OCI-LY7 (cell line): Measurements from ENCODE around the gene RAPGEF4. TPM values are rescaled to one million over a fixed set of nuclear protein-coding genes. Genes with fewer than 3 reads are reported as not detected.

Source experiments
- BruUV-seq: library from RNA; stranded (reverse); fragments of 400-500 nt; replicated peaks from 2 replicates; lab custom pipeline; 2021; lab: Mats Ljungman, UMichigan
- CTCF ChIA-PET: fragments of 300-600 bp; sonication (Branson Sonifier 250); formaldehyde crosslinking; loops from one replicate; lab custom pipeline; 2022; ENCODE audit warnings: antibody characterized with exemption; ENCODE audit not compliant: unreplicated experiment; lab: Charles Lee
- POLR2A ChIA-PET: fragments of 300-600 bp; sonication (Branson Sonifier 250); formaldehyde crosslinking; loops from one replicate; lab custom pipeline; 2022; ENCODE audit warnings: antibody characterized with exemption; lab: Charles Lee
- DNase-seq: peaks from one replicate; pipeline ENCODE4 v3.0.0-alpha.2; 2015; ENCODE audit warnings: low spot score
- H2AFZ ChIP-seq: fragments of 200-600 bp; sonication (generic), shearing (Covaris generic); 2 replicates; pipeline ENCODE4 v1.6.1; 2014; ENCODE audit warnings: mild to moderate bottlenecking, antibody characterized with exemption, low read length, moderate library complexity
- H3K27ac ChIP-seq: fragments of 200-600 bp; sonication (generic); 2 replicates; pipeline ENCODE4 v1.5.1; 2014; ENCODE audit warnings: mixed run types, low read depth, mild to moderate bottlenecking, moderate library complexity, low read length, inconsistent platforms; ENCODE audit not compliant: poor library complexity, severe bottlenecking
- H3K36me3 ChIP-seq: fragments of 200-600 bp; sonication (generic); 2 replicates; pipeline ENCODE4 v1.6.1; 2014; ENCODE audit warnings: mild to moderate bottlenecking, antibody characterized with exemption, low read length, moderate library complexity, mixed read lengths; ENCODE audit not compliant: insufficient read depth
- H3K4me1 ChIP-seq: fragments of 200-600 bp; sonication (generic); 2 replicates; pipeline ENCODE4 v1.5.1; 2014; ENCODE audit warnings: mild to moderate bottlenecking, low read length; ENCODE audit not compliant: insufficient read depth, poor library complexity, severe bottlenecking
- H3K4me2 ChIP-seq: fragments of 200-600 bp; sonication (generic); 2 replicates; pipeline ENCODE4 v1.6.1; 2014; ENCODE audit warnings: mild to moderate bottlenecking, low read length
- H3K4me3 ChIP-seq: fragments of 200-600 bp; sonication (generic); 2 replicates; pipeline ENCODE4 v1.5.1; 2014; ENCODE audit warnings: mild to moderate bottlenecking, low read depth, low read length; ENCODE audit not compliant: poor library complexity, severe bottlenecking
- H3K79me2 ChIP-seq: fragments of 200-600 bp; sonication (generic); 2 replicates; pipeline ENCODE4 v1.6.1; 2016; ENCODE audit warnings: low read depth, mild to moderate bottlenecking, low read length, moderate library complexity, mixed read lengths; ENCODE audit not compliant: insufficient read depth
- H3K9me2 ChIP-seq: fragments of 200-600 bp; sonication (generic); 2 replicates; pipeline ENCODE4 v1.6.1; 2016; ENCODE audit warnings: mild to moderate bottlenecking, low read length, mixed read lengths; ENCODE audit not compliant: insufficient read depth
- H3K9me3 ChIP-seq: fragments of 200-600 bp; sonication (generic); 2 replicates; pipeline ENCODE4 v1.6.1; 2014; ENCODE audit warnings: mild to moderate bottlenecking, mixed run types, low read length, mixed read lengths
- H4K20me1 ChIP-seq: fragments of 200-600 bp; sonication (generic); 2 replicates; pipeline ENCODE4 v1.6.1; 2014; ENCODE audit warnings: mild to moderate bottlenecking, antibody characterized with exemption, low read length, moderate library complexity, mixed read lengths; ENCODE audit not compliant: insufficient read depth
- CTCF ChIP-seq: fragments of 200-600 bp; sonication (generic); conservative IDR thresholded peaks from 2 replicates; pipeline ENCODE4 v1.5.1; 2014; ENCODE audit warnings: mild to moderate bottlenecking, antibody characterized with exemption, low read length, moderate library complexity, mixed read lengths
- EZH2phosphoT487 ChIP-seq: fragments of 200-600 bp; sonication (generic); IDR thresholded peaks from 2 replicates; pipeline ENCODE4 v1.6.1; 2018; ENCODE audit warnings: low read depth, borderline replicate concordance, mild to moderate bottlenecking, mixed run types, antibody characterized with exemption, low read length, moderate library complexity, mixed read lengths
- intact Hi-C: fragments of 100-400 bp; cut with micrococcal nuclease; formaldehyde crosslinking; loops from one replicate; pipeline ENCODE4 v1.10.0; 2022; ENCODE audit not compliant: unreplicated experiment
- total RNA-seq, 2 experiments: library from RNA; depleted of rRNA in 1 of 2; stranded (reverse); fragments of >200 nt in 1 of 2; shearing (Covaris generic) in 1 of 2; gene quantifications; 2 replicates each; pipeline ENCODE4 v1.2.3, GENCODE V29; 2014 to 2022

RAPGEF4 gene
- total RNA-seq, 2 experiments from 2014 or later: 0.22 to 0.55 TPM

GRCh38 chr2:172878260-172878659, 142.6 kb downstream of the RAPGEF4 start:
- TF ChIP-seq EZH2phosphoT487 (no peak), CTCF (no peak)
- intact Hi-C loops: no loop called here
- H3K79me2 ChIP-seq: no peaks in the 10 kb centered on the region
- H4K20me1 ChIP-seq: no peaks in the 10 kb centered on the region
- no peaks in the 10 kb centered on the region for H3K9me3 ChIP-seq
- no peak overlapping the region for H2AFZ ChIP-seq
- H3K4me2 ChIP-seq: no peak overlapping the region
- no peak overlapping the region for H3K4me3 ChIP-seq
- no TSS peak for BruUV-seq
- H3K36me3 ChIP-seq: no peaks in the 10 kb centered on the region
- CTCF ChIA-PET: no interaction called here
- H3K4me1 ChIP-seq: no peaks in the 10 kb centered on the region
- H3K27ac ChIP-seq: no peak overlapping the region
- POLR2A ChIA-PET: no interaction called here
- DNase-seq: no peak
- no peaks in the 10 kb centered on the region for H3K9me2 ChIP-seq

GRCh38 chr2:172884336-172884735, 148.7 kb downstream of the RAPGEF4 start:
- Histone ChIP-seq H3K9me2 (no peaks in the 10 kb centered on the region), H2AFZ (no peak overlapping the region), H3K27ac (no peak overlapping the region), H3K79me2 (no peaks in the 10 kb centered on the region), H3K4me1 (no peaks in the 10 kb centered on the region), H3K4me3 (no peak overlapping the region), H3K36me3 (no peaks in the 10 kb centered on the region), H3K4me2 (no peak overlapping the region), H4K20me1 (no peaks in the 10 kb centered on the region), H3K9me3 (no peaks in the 10 kb centered on the region)
- intact Hi-C loops: no loop called here
- BruUV-seq: no TSS peak
- ChIA-PET POLR2A (no interaction called here), CTCF (no interaction called here)
- DNase-seq: no peak
- TF ChIP-seq CTCF: no peak
- no peak for TF ChIP-seq EZH2phosphoT487

GRCh38 chr2:172885996-172886395, 150.4 kb downstream of the RAPGEF4 start:
- no peaks in the 10 kb centered on the region for H3K79me2 ChIP-seq
- POLR2A ChIA-PET: no interaction called here
- H3K4me1 ChIP-seq: no peaks in the 10 kb centered on the region
- no TSS peak for BruUV-seq
- no peak overlapping the region for H3K4me2 ChIP-seq
- H2AFZ ChIP-seq: no peak overlapping the region
- CTCF ChIA-PET: no interaction called here
- DNase-seq: no peak
- intact Hi-C loops: no loop called here
- H3K27ac ChIP-seq: no peak overlapping the region
- H4K20me1 ChIP-seq: no peaks in the 10 kb centered on the region
- no peak overlapping the region for H3K4me3 ChIP-seq
- H3K9me3 ChIP-seq: no peaks in the 10 kb centered on the region
- TF ChIP-seq CTCF (no peak), EZH2phosphoT487 (no peak)
- no peaks in the 10 kb centered on the region for H3K36me3 ChIP-seq
- no peaks in the 10 kb centered on the region for H3K9me2 ChIP-seq
